ENCODE results near the gene ALDOB.

ALDOB gene

DNA sequence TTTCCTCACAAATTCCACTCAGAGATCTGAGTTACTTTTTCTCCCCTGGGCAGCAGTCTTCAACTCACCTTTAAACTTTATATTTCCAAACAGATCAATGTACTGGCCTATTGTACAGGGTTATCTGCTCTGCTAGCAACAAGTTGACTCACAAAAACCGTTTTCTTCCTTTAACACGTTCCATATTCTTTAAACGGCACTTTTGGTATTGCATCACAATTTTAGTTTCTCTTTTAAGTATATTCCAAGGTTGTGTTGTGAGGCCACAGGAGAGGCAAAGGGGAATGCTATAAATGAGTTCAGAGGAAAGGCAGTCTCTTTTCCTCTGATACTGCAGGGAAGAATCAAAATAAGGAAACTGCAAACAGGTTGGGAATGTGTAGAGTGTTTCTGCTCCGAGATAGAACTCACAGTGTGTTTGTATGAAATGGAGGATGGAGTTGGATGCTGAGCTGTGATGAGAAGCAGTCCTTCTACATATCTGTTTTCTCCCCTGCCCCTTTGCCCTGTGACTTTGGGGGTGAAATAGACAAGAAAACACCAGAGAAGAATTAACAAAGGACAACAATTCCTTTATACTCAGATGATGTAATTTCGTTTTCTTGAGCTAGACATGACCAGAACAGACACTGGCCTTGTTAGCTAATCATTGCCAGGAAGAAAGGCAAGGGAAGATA, 9.9 kb upstream of the ALDOB start:
- no peak overlapping the region for H3K27ac ChIP-seq (ENCODE audit: low read depth in 2 of 2, low read length in 2 of 2)
- no peaks in the 10 kb centered on the region for H3K36me3 ChIP-seq (ENCODE audit: control insufficient read depth in 2 of 2, insufficient read depth in 2 of 2, low read length in 2 of 2)
- H3K9ac ChIP-seq (ENCODE audit: low read depth in 1 of 2, low read length in 2 of 2) = no peak overlapping the region
- no peaks in the 10 kb centered on the region for H3K9me3 ChIP-seq (ENCODE audit: control insufficient read depth in 2 of 2, low read length in 2 of 2)
- peaks cover 4 to 5% of the 10 kb centered on the region in 2 donors for H3K4me1 ChIP-seq (ENCODE audit: control insufficient read depth in 2 of 2, insufficient read depth in 2 of 2, low read length in 2 of 2)
- H3K27me3 ChIP-seq (ENCODE audit: control insufficient read depth in 2 of 2, insufficient read depth in 2 of 2, low read length in 2 of 2) = no peaks in the 10 kb centered on the region
- H3K4me3 ChIP-seq (ENCODE audit: low read length in 2 of 2) = no peak overlapping the region

DNA sequence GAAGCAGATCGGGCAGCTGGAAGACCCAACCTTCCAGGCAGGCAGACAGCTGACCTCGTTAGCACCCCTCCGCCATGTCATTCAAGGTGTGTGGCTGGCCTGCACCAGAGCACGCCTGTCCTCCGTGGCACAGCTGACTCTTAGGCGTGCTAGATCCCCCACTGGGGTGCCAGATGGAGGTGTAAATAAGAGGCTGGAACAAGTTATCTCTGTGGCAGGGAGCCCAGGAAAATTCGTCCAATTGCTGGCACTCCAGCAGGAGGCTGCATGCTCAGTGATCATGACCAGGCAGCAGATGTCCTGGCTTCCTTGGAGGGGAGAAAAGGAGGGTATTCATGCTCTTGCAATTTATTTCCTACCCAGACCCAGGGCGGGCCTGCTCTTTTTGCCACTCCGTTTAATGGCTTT, 7.8 kb upstream of the ALDOB start:
- Histone ChIP-seq H3K36me3 (ENCODE audit: control insufficient read depth in 2 of 2, insufficient read depth in 2 of 2, low read length in 2 of 2) (no peaks in the 10 kb centered on the region), H3K9me3 (ENCODE audit: control insufficient read depth in 2 of 2, low read length in 2 of 2) (no peaks in the 10 kb centered on the region), H3K4me3 (ENCODE audit: low read length in 2 of 2) (no peak overlapping the region), H3K27ac (ENCODE audit: low read depth in 2 of 2, low read length in 2 of 2) (no peak overlapping the region), H3K27me3 (ENCODE audit: control insufficient read depth in 2 of 2, insufficient read depth in 2 of 2, low read length in 2 of 2) (no peaks in the 10 kb centered on the region), H3K9ac (ENCODE audit: low read depth in 1 of 2, low read length in 2 of 2) (no peak overlapping the region), H3K4me1 (ENCODE audit: control insufficient read depth in 2 of 2, insufficient read depth in 2 of 2, low read length in 2 of 2) (no peaks in the 10 kb centered on the region)

DNA sequence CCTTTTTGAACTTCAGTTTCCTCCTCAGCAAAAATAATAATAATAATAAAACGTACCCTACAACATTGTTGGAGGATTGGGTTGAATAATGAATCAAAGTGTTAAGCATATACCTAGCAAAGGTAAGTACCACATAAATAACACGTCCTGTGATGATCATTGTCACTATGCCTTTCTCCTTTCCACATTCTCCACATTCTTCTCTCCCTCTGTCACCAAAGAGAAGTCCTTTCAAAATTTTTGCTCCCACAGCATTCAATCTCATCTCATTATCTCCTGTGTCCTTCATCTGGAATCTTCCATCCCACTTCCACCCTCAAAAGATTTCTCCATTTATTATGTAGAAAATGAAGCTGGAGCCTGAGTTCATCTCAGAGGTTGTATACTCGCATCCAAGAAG, 7.2 kb upstream of the ALDOB start:
- H3K36me3 ChIP-seq (ENCODE audit: control insufficient read depth in 2 of 2, insufficient read depth in 2 of 2, low read length in 2 of 2) = no peaks in the 10 kb centered on the region
- no peaks in the 10 kb centered on the region for H3K4me1 ChIP-seq (ENCODE audit: control insufficient read depth in 2 of 2, insufficient read depth in 2 of 2, low read length in 2 of 2)
- H3K4me3 ChIP-seq (ENCODE audit: low read length in 2 of 2) = no peak overlapping the region
- no peaks in the 10 kb centered on the region for H3K9me3 ChIP-seq (ENCODE audit: control insufficient read depth in 2 of 2, low read length in 2 of 2)
- no peak overlapping the region for H3K27ac ChIP-seq (ENCODE audit: low read depth in 2 of 2, low read length in 2 of 2)
- no peak overlapping the region for H3K9ac ChIP-seq (ENCODE audit: low read depth in 1 of 2, low read length in 2 of 2)
- H3K27me3 ChIP-seq (ENCODE audit: control insufficient read depth in 2 of 2, insufficient read depth in 2 of 2, low read length in 2 of 2) = no peaks in the 10 kb centered on the region

DNA sequence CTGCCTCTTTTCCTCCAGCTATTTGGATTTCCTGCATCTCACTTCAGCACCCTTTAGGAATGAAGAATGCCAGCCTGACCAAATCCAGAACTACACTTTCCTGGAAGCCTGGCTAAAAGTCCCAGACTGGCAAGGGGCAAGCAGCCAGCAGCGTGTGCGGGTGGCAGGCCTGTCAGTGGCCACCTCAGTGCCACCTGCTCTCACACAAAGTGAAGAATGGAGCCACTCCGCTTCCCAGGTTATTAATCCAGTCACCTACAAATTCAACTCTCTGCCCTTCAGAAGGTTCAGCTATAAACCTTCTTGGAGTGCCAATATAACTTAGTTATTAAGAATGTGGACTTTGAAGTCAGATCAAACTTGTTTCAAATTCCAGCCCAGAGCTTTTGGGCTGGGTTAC, 6.7 kb upstream of the ALDOB start:
- Histone ChIP-seq H3K4me3 (ENCODE audit: low read length in 2 of 2) (no peak overlapping the region), H3K36me3 (ENCODE audit: control insufficient read depth in 2 of 2, insufficient read depth in 2 of 2, low read length in 2 of 2) (no peaks in the 10 kb centered on the region), H3K27ac (ENCODE audit: low read depth in 2 of 2, low read length in 2 of 2) (no peak overlapping the region), H3K27me3 (ENCODE audit: control insufficient read depth in 2 of 2, insufficient read depth in 2 of 2, low read length in 2 of 2) (no peaks in the 10 kb centered on the region), H3K9ac (ENCODE audit: low read depth in 1 of 2, low read length in 2 of 2) (no peak overlapping the region), H3K9me3 (ENCODE audit: control insufficient read depth in 2 of 2, low read length in 2 of 2) (no peaks in the 10 kb centered on the region), H3K4me1 (ENCODE audit: control insufficient read depth in 2 of 2, insufficient read depth in 2 of 2, low read length in 2 of 2) (no peaks in the 10 kb centered on the region)

DNA sequence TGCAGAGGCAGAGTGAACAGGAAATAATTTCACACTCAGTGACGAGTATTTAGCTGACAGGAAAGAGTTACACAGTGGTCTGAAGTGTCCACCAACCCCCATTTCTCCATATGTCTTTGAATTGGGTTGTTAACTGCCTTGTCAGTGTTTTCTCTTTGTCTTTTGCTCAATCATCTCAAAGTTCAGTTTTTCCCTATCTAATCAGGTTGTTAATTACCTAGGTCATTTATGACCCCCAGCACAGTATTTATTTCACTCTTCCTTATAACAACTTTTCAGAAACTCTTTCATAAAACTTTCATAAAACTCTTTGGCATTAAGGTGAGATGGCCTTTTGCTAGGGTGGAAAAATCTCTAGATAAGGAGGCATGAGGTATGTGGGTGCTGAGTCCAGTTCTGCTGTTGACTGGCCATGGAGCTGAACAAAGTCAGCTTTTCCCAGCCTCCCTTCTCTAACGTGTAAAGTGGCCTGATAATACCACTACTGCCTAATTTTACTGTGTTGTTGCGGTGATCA, 5.2 kb upstream of the ALDOB start:
- no peaks in the 10 kb centered on the region for H3K4me1 ChIP-seq (ENCODE audit: control insufficient read depth in 2 of 2, insufficient read depth in 2 of 2, low read length in 2 of 2)
- H3K9ac ChIP-seq (ENCODE audit: low read depth in 1 of 2, low read length in 2 of 2) = no peak overlapping the region
- H3K4me3 ChIP-seq (ENCODE audit: low read length in 2 of 2) = no peak overlapping the region
- H3K27me3 ChIP-seq (ENCODE audit: control insufficient read depth in 2 of 2, insufficient read depth in 2 of 2, low read length in 2 of 2) = no peaks in the 10 kb centered on the region
- no peak overlapping the region for H3K27ac ChIP-seq (ENCODE audit: low read depth in 2 of 2, low read length in 2 of 2)
- no peaks in the 10 kb centered on the region for H3K9me3 ChIP-seq (ENCODE audit: control insufficient read depth in 2 of 2, low read length in 2 of 2)
- H3K36me3 ChIP-seq (ENCODE audit: control insufficient read depth in 2 of 2, insufficient read depth in 2 of 2, low read length in 2 of 2) = no peaks in the 10 kb centered on the region

DNA sequence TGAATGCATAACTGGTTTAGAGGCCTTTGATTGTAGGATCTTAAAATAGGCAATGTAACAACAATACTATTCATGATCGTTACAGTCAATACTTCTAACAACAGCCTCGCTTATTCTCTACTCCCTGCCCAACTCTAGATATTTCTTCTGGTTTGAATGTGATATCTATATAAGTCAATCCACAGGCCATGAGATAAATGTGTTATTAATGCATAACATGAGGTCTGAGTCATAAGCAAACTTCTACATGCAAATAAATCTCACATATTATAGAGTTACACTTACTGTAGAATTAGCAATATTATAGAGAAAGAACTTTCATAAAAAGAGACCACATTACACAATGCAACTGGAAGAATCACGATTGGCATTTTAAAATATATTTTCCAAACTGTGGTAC, 2.9 kb upstream of the ALDOB start:
- H3K36me3 ChIP-seq (ENCODE audit: control insufficient read depth in 2 of 2, insufficient read depth in 2 of 2, low read length in 2 of 2) = no peaks in the 10 kb centered on the region

DNA sequence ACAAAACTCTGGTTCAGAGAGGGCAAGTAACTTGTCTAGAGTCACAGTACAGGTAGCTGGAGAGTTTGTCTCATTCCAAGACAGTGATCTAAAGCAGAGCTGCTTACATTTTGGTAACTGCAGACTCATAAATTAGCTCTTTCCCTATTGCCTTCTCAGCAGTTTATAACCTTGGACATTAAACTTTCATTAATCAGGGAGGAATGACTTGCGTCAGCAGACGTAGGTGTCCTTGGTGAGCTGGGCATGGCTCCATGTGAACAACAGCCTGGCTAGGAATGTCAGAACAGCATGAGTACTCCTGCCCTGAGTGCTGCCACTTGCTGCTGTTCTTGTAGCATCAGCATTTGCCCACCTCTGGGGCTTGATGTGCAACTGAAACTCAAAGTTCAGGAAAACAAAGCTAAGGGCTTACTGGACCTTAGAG, 2.2 kb upstream of the ALDOB start:
- no peaks in the 10 kb centered on the region for H3K36me3 ChIP-seq (ENCODE audit: control insufficient read depth in 2 of 2, insufficient read depth in 2 of 2, low read length in 2 of 2)
- H3K4me1 ChIP-seq (ENCODE audit: control insufficient read depth in 2 of 2, insufficient read depth in 2 of 2, low read length in 2 of 2) = peaks cover 0 to 3% of the 10 kb centered on the region in 2 donors
- H3K27ac ChIP-seq (ENCODE audit: low read depth in 2 of 2, low read length in 2 of 2) = no peak overlapping the region
- H3K9me3 ChIP-seq (ENCODE audit: control insufficient read depth in 2 of 2, low read length in 2 of 2) = no peaks in the 10 kb centered on the region
- no peak overlapping the region for H3K9ac ChIP-seq (ENCODE audit: low read depth in 1 of 2, low read length in 2 of 2)
- no peak overlapping the region for H3K4me3 ChIP-seq (ENCODE audit: low read length in 2 of 2)
- H3K27me3 ChIP-seq (ENCODE audit: control insufficient read depth in 2 of 2, insufficient read depth in 2 of 2, low read length in 2 of 2) = no peaks in the 10 kb centered on the region

More for the DNA sequence above, 2.9 kb upstream of the ALDOB start:
- no peaks in the 10 kb centered on the region for H3K9me3 ChIP-seq (ENCODE audit: control insufficient read depth in 2 of 2, low read length in 2 of 2)
- H3K4me3 ChIP-seq (ENCODE audit: low read length in 2 of 2) = no peak overlapping the region
- H3K4me1 ChIP-seq (ENCODE audit: control insufficient read depth in 2 of 2, insufficient read depth in 2 of 2, low read length in 2 of 2) = peaks cover 0 to 3% of the 10 kb centered on the region in 2 donors
- H3K27ac ChIP-seq (ENCODE audit: low read depth in 2 of 2, low read length in 2 of 2) = no peak overlapping the region
- H3K27me3 ChIP-seq (ENCODE audit: control insufficient read depth in 2 of 2, insufficient read depth in 2 of 2, low read length in 2 of 2) = no peaks in the 10 kb centered on the region
- H3K9ac ChIP-seq (ENCODE audit: low read depth in 1 of 2, low read length in 2 of 2) = no peak overlapping the region

DNA sequence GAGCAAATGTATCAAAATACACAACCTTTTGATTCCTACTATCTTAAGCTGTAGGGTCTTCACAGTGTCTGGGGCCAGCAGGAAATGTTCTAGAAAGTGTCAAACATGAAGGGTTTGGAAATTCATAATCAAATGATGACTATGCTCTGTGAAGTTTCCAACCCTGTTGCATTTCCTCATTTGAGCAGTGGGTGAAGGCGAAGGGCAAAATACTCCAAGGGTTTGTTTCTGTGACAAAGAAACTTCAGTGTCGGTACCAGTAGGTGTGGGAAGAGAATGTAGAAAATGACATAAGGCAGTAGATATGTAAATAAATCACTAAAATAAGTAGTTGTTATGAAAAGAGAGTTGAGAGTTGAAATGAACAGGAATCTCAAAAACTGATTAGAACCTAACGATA, 576 bp downstream of the ALDOB start:
- peaks cover 0 to 3% of the 10 kb centered on the region in 2 donors for H3K4me1 ChIP-seq (ENCODE audit: control insufficient read depth in 2 of 2, insufficient read depth in 2 of 2, low read length in 2 of 2)
- H3K9me3 ChIP-seq (ENCODE audit: control insufficient read depth in 2 of 2, low read length in 2 of 2) = no peaks in the 10 kb centered on the region
- H3K4me3 ChIP-seq (ENCODE audit: low read length in 2 of 2) = no peak overlapping the region
- H3K9ac ChIP-seq (ENCODE audit: low read depth in 1 of 2, low read length in 2 of 2) = no peak overlapping the region
- H3K27me3 ChIP-seq (ENCODE audit: control insufficient read depth in 2 of 2, insufficient read depth in 2 of 2, low read length in 2 of 2) = no peaks in the 10 kb centered on the region
- H3K36me3 ChIP-seq (ENCODE audit: control insufficient read depth in 2 of 2, insufficient read depth in 2 of 2, low read length in 2 of 2) = no peaks in the 10 kb centered on the region
- no peak overlapping the region for H3K27ac ChIP-seq (ENCODE audit: low read depth in 2 of 2, low read length in 2 of 2)

DNA sequence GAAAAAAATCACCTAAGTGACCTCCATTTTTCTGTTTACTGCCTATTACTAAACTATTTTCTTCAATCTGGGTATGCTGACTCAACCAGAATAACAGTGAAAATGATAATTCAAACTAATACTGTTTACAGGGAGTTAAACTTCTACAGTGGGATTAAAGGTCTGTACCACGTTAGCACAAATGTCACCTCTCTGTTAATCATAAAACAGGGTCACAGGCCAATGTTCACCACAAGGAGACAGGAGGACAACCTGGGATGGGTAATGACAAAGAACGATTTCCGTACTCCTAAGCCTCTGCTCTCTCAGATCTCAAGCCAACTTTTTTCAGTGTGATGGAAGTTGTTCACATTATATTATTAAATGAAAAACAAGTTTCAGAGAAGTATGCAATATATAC, 2.3 kb downstream of the ALDOB start:
- H3K36me3 ChIP-seq (ENCODE audit: control insufficient read depth in 2 of 2, insufficient read depth in 2 of 2, low read length in 2 of 2) = no peaks in the 10 kb centered on the region
- H3K4me3 ChIP-seq (ENCODE audit: low read length in 2 of 2) = no peak overlapping the region
- peaks cover under 1 to 3% of the 10 kb centered on the region in 2 donors for H3K4me1 ChIP-seq (ENCODE audit: control insufficient read depth in 2 of 2, insufficient read depth in 2 of 2, low read length in 2 of 2)
- no peak overlapping the region for H3K27ac ChIP-seq (ENCODE audit: low read depth in 2 of 2, low read length in 2 of 2)
- H3K9ac ChIP-seq (ENCODE audit: low read depth in 1 of 2, low read length in 2 of 2) = no peak overlapping the region
- no peaks in the 10 kb centered on the region for H3K27me3 ChIP-seq (ENCODE audit: control insufficient read depth in 2 of 2, insufficient read depth in 2 of 2, low read length in 2 of 2)
- no peaks in the 10 kb centered on the region for H3K9me3 ChIP-seq (ENCODE audit: control insufficient read depth in 2 of 2, low read length in 2 of 2)

DNA sequence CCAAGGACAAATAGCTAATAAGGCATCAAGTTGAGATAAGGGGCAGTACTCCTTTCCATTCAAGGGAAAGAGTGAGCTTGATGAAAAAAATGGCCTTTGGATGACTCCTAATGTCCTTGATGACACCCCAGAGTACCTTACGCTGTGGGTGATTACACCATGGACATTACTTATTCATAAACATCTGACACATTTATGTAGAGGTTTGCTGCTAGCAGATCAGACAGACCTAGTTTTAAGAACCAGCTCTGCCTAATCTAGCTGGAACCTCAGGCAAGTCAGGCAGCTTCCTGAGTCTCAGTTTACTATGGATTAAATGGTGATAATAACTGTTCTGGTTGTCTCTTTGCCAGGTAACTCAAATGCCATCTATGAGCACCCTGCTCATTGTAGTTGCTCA, 2.8 kb downstream of the ALDOB start:
- Histone ChIP-seq H3K9ac (ENCODE audit: low read depth in 1 of 2, low read length in 2 of 2) (no peak overlapping the region), H3K4me1 (ENCODE audit: control insufficient read depth in 2 of 2, insufficient read depth in 2 of 2, low read length in 2 of 2) (peaks cover 3% of the 10 kb centered on the region in 2 donors), H3K36me3 (ENCODE audit: control insufficient read depth in 2 of 2, insufficient read depth in 2 of 2, low read length in 2 of 2) (no peaks in the 10 kb centered on the region), H3K27ac (ENCODE audit: low read depth in 2 of 2, low read length in 2 of 2) (no peak overlapping the region), H3K27me3 (ENCODE audit: control insufficient read depth in 2 of 2, insufficient read depth in 2 of 2, low read length in 2 of 2) (no peaks in the 10 kb centered on the region), H3K4me3 (ENCODE audit: low read length in 2 of 2) (no peak overlapping the region), H3K9me3 (ENCODE audit: control insufficient read depth in 2 of 2, low read length in 2 of 2) (no peaks in the 10 kb centered on the region)

Measured in mucosa of rectum (tissue), 2 donors.